OCI-LY1 (cell line): ENCODE data around the gene NKX1-1.

ENCODE experiments used
- H2AFZ ChIP-seq: fragments of 200-600 bp; sonication (generic), shearing (Covaris generic); 2 replicates; pipeline ENCODE4 v1.6.0; 2014; ENCODE audit warnings: antibody characterized with exemption, mild to moderate bottlenecking, low read length
- H3F3A ChIP-seq: fragments of 200-600 bp; sonication (generic), shearing (Covaris generic); 2 replicates; pipeline ENCODE4 v1.6.0; 2014; ENCODE audit warnings: mild to moderate bottlenecking, antibody characterized with exemption, low read length, moderate library complexity; ENCODE audit not compliant: insufficient read depth
- H3K27ac ChIP-seq: fragments of 200-600 bp; sonication (generic); 2 replicates; pipeline ENCODE4 v1.5.1; 2014; ENCODE audit warnings: low read length, mixed run types, mild to moderate bottlenecking, low read depth; ENCODE audit not compliant: poor library complexity, severe bottlenecking
- H3K27me3 ChIP-seq: fragments of 200-600 bp; sonication (generic); 2 replicates; pipeline ENCODE4 v1.6.0; 2014; ENCODE audit warnings: antibody characterized with exemption, mild to moderate bottlenecking, low read length, moderate library complexity; ENCODE audit not compliant: insufficient read depth
- H3K36me3 ChIP-seq: fragments of 200-600 bp; sonication (generic); 2 replicates; pipeline ENCODE4 v1.6.1; 2014; ENCODE audit warnings: mild to moderate bottlenecking, antibody characterized with exemption, low read length, moderate library complexity, mixed read lengths; ENCODE audit not compliant: insufficient read depth
- H3K4me1 ChIP-seq: fragments of 200-600 bp; sonication (generic); 2 replicates; pipeline ENCODE4 v1.5.1; 2014; ENCODE audit warnings: mild to moderate bottlenecking, low read length, moderate library complexity; ENCODE audit not compliant: insufficient read depth, severe bottlenecking
- H3K4me2 ChIP-seq: fragments of 200-600 bp; sonication (generic), shearing (Covaris generic); 2 replicates; pipeline ENCODE4 v1.6.1; 2014; ENCODE audit warnings: low read length
- H3K4me3 ChIP-seq: fragments of 200-600 bp; sonication (generic); 2 replicates; pipeline ENCODE4 v1.5.1; 2014; ENCODE audit warnings: low read length, low read depth, mild to moderate bottlenecking, mixed read lengths; ENCODE audit not compliant: poor library complexity, severe bottlenecking
- H3K79me2 ChIP-seq: fragments of 200-600 bp; shearing (Covaris generic); 2 replicates; pipeline ENCODE4 v1.6.1; 2016; ENCODE audit warnings: mixed run types, low read length, mixed read lengths; ENCODE audit not compliant: insufficient read depth
- H3K9ac ChIP-seq: fragments of 200-600 bp; sonication (generic), shearing (Covaris generic); 2 replicates; pipeline ENCODE4 v1.6.1; 2014; ENCODE audit warnings: mild to moderate bottlenecking, low read length, mixed read lengths
- H3K9me2 ChIP-seq: fragments of 200-600 bp; sonication (generic), shearing (Covaris generic); 2 replicates; pipeline ENCODE4 v1.6.1; 2014; ENCODE audit warnings: low read depth, mild to moderate bottlenecking, low read length, mixed read lengths
- H3K9me3 ChIP-seq: fragments of 200-600 bp; shearing (Covaris generic); 2 replicates; pipeline ENCODE4 v1.6.1; 2014; ENCODE audit warnings: low read length, mixed read lengths
- H4K20me1 ChIP-seq: fragments of 200-600 bp; sonication (generic), shearing (Covaris generic); 2 replicates; pipeline ENCODE4 v1.6.0; 2016; ENCODE audit warnings: mild to moderate bottlenecking, low read length; ENCODE audit not compliant: insufficient read depth
- CTCF ChIP-seq: fragments of 200-600 bp; sonication (generic), shearing (Covaris generic); IDR thresholded peaks from 2 replicates; pipeline ENCODE4 v1.5.1; 2017; ENCODE audit warnings: mild to moderate bottlenecking, antibody characterized with exemption, low read length, moderate library complexity, mixed read lengths
- EZH2 ChIP-seq: fragments of 200-600 bp; sonication (generic), shearing (Covaris generic); IDR thresholded peaks from 2 replicates; pipeline ENCODE4 v1.8.0; 2017; ENCODE audit warnings: borderline replicate concordance, mixed run types, mild to moderate bottlenecking, antibody characterized with exemption, low read length, moderate library complexity, mixed read lengths

Gene NKX1-1

GRCh38 chr4:1376391-1376840, 29.8 kb downstream of the NKX1-1 start:
- H3K27me3 ChIP-seq = no peaks in the 10 kb centered on the region
- H3K4me1 ChIP-seq = no peaks in the 10 kb centered on the region
- no peak overlapping the region for H2AFZ ChIP-seq
- H4K20me1 ChIP-seq = no peaks in the 10 kb centered on the region
- no peaks in the 10 kb centered on the region for H3K9me3 ChIP-seq
- no peaks in the 10 kb centered on the region for H3K79me2 ChIP-seq
- no peak overlapping the region for H3K9ac ChIP-seq
- H3F3A ChIP-seq = no peaks in the 10 kb centered on the region
- H3K36me3 ChIP-seq = no peaks in the 10 kb centered on the region
- no peak for TF ChIP-seq CTCF
- H3K4me3 ChIP-seq = no peak overlapping the region
- H3K4me2 ChIP-seq = no peak overlapping the region
- no peak overlapping the region for H3K27ac ChIP-seq
- no peaks in the 10 kb centered on the region for H3K9me2 ChIP-seq

GRCh38 chr4:1375761-1376322, 30.4 kb downstream of the NKX1-1 start:
- H3F3A ChIP-seq = no peaks in the 10 kb centered on the region
- H3K4me2 ChIP-seq = no peak overlapping the region

GRCh38 chr4:1375051-1375721, 31.1 kb downstream of the NKX1-1 start:
- TF ChIP-seq CTCF (no peak), EZH2 (no peak)

More at GRCh38 chr4:1375761-1376322, 30.4 kb downstream of the NKX1-1 start:
- Histone ChIP-seq H3K4me1 (no peaks in the 10 kb centered on the region), H4K20me1 (no peaks in the 10 kb centered on the region), H3K9me3 (no peaks in the 10 kb centered on the region), H3K4me3 (no peak overlapping the region), H3K9me2 (no peaks in the 10 kb centered on the region), H2AFZ (no peak overlapping the region), H3K36me3 (no peaks in the 10 kb centered on the region), H3K79me2 (no peaks in the 10 kb centered on the region), H3K9ac (no peak overlapping the region), H3K27me3 (no peaks in the 10 kb centered on the region), H3K27ac (no peak overlapping the region)
- TF ChIP-seq CTCF (no peak), EZH2 (no peak)

More at GRCh38 chr4:1375051-1375721, 31.1 kb downstream of the NKX1-1 start:
- H4K20me1 ChIP-seq = no peaks in the 10 kb centered on the region
- no peak overlapping the region for H3K4me3 ChIP-seq
- no peaks in the 10 kb centered on the region for H3K9me3 ChIP-seq
- H3K79me2 ChIP-seq = no peaks in the 10 kb centered on the region
- no peaks in the 10 kb centered on the region for H3K36me3 ChIP-seq
- H3K9ac ChIP-seq = no peak overlapping the region
- H3K4me2 ChIP-seq = no peak overlapping the region
- no peak overlapping the region for H2AFZ ChIP-seq
- no peaks in the 10 kb centered on the region for H3K9me2 ChIP-seq
- no peaks in the 10 kb centered on the region for H3F3A ChIP-seq
- no peak overlapping the region for H3K27ac ChIP-seq
- no peaks in the 10 kb centered on the region for H3K4me1 ChIP-seq
- H3K27me3 ChIP-seq = no peaks in the 10 kb centered on the region
